Progenitor cell of endocrine pancreas (in vitro differentiated cells): ENCODE measurements around the gene BLOC1S6. TPM values are rescaled to one million over a fixed set of nuclear protein-coding genes. Genes with fewer than 3 reads are reported as not detected.

Source experiments
- DNase-seq: peaks from one replicate; pipeline ENCODE4 v3.0.0; 2021; ENCODE audit warnings: low spot score; ENCODE audit not compliant: unreplicated experiment
- H3K27ac Mint-ChIP-seq: 2 replicates; pipeline ENCODE4 v1.8.0; 2021; ENCODE audit warnings: mild to moderate bottlenecking, moderate library complexity, mixed read lengths
- H3K27me3 Mint-ChIP-seq: 2 replicates; pipeline ENCODE4 v1.8.0; 2021; ENCODE audit warnings: mixed read lengths
- H3K36me3 Mint-ChIP-seq: 2 replicates; pipeline ENCODE4 v1.8.0; 2022; ENCODE audit warnings: mixed read lengths; ENCODE audit not compliant: insufficient read depth
- H3K4me1 Mint-ChIP-seq: 2 replicates; pipeline ENCODE4 v1.8.0; 2021; ENCODE audit warnings: low read depth, mixed read lengths
- H3K4me3 Mint-ChIP-seq: 2 replicates; pipeline ENCODE4 v1.8.0; 2021; ENCODE audit warnings: low read depth, mild to moderate bottlenecking, moderate library complexity, mixed read lengths
- H3K9me3 Mint-ChIP-seq: 2 replicates; pipeline ENCODE4 v1.8.0; 2021; ENCODE audit warnings: low read depth, mixed read lengths
- total RNA-seq: library from RNA; stranded (reverse); gene quantifications from 2 replicates; pipeline ENCODE4 v1.2.1, GENCODE V29; 2021
- TF ChIP-seq, protein P1 (sequence below): fragments of 200-600 bp; sonication (generic); IDR thresholded peaks from one replicate; pipeline ENCODE4 v1.5.0; 2021; ENCODE audit warnings: antibody characterized with exemption, mild to moderate bottlenecking; ENCODE audit not compliant: unreplicated experiment

The BLOC1S6 gene
- total RNA-seq, 1 donor from 2014 or later, result 45.8 TPM

DNA sequence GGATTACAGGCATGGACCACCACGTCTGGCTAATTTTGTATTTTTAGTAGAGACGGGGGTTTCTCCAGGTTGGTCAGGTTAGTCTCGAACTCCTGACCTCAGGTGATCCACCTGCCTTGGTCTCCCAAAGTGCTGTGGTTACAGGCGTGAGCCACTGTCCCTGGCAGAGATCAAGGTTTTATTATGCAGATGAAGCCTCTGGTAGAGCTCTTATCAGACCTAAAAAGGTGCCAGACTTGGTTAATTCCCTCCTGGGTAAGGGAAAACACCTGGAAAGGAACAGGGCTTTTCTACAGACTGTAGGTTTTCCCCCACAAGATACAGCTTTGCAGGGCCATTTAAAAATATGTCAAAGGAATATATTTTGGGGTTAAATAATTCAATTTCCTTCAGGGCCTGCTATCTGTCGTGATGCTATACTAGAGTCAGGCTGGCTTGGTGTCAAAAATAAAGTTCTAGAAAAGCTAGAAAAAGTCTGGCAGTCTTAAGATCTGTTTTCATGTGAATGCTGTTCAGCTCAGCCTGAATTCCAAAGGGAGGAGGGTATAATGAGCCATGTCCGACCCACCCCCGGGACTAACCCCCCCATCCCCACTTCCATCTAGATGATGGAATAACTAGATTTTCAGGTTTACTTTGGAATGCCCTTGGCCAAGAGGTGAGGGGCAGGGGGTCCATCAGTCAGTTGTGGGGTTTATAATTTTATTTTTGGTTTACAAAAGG is 1.9 kb upstream of the BLOC1S6 start:
- H3K36me3 Mint-ChIP-seq, result no peaks in the 10 kb centered on the region
- H3K9me3 Mint-ChIP-seq, result no peaks in the 10 kb centered on the region
- H3K27ac Mint-ChIP-seq, result peak overlapping the region; percentile 100
- TF ChIP-seq, protein P1, sequence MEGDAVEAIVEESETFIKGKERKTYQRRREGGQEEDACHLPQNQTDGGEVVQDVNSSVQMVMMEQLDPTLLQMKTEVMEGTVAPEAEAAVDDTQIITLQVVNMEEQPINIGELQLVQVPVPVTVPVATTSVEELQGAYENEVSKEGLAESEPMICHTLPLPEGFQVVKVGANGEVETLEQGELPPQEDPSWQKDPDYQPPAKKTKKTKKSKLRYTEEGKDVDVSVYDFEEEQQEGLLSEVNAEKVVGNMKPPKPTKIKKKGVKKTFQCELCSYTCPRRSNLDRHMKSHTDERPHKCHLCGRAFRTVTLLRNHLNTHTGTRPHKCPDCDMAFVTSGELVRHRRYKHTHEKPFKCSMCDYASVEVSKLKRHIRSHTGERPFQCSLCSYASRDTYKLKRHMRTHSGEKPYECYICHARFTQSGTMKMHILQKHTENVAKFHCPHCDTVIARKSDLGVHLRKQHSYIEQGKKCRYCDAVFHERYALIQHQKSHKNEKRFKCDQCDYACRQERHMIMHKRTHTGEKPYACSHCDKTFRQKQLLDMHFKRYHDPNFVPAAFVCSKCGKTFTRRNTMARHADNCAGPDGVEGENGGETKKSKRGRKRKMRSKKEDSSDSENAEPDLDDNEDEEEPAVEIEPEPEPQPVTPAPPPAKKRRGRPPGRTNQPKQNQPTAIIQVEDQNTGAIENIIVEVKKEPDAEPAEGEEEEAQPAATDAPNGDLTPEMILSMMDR, result no peak
- peaks cover 24% of the 10 kb centered on the region for H3K4me1 Mint-ChIP-seq
- H3K27me3 Mint-ChIP-seq, result no peaks in the 10 kb centered on the region
- DNase-seq, result no peak
- H3K4me3 Mint-ChIP-seq, result peak overlapping the region; percentile 98

DNA sequence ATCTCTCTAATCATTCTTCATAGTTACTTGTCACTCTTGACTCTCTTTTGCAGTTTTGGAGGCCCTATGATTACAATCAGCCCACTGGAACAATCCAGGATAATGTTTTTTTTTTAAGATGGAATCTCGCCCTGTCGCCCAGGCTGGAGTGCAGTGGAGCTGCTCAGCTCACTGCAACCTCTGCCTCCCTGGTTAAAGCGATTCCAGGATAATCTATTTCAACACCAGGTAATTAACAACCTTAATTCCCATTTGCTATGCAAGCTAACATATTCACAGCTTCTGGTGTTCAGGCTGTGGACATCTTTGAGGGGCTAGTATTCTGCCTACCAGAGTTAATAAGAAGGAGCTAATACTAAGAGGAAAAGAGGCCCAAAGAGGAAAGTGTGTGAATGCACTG is 1.1 kb upstream of the BLOC1S6 start:
- Mint-ChIP-seq H3K27ac (peak overlapping the region; percentile 100), H3K9me3 (no peaks in the 10 kb centered on the region), H3K36me3 (no peaks in the 10 kb centered on the region), H3K4me1 (peaks cover 25% of the 10 kb centered on the region), H3K27me3 (no peaks in the 10 kb centered on the region), H3K4me3 (peak overlapping the region; percentile 98)
- DNase-seq, result no peak
- TF ChIP-seq, protein P1, result no peak

DNA sequence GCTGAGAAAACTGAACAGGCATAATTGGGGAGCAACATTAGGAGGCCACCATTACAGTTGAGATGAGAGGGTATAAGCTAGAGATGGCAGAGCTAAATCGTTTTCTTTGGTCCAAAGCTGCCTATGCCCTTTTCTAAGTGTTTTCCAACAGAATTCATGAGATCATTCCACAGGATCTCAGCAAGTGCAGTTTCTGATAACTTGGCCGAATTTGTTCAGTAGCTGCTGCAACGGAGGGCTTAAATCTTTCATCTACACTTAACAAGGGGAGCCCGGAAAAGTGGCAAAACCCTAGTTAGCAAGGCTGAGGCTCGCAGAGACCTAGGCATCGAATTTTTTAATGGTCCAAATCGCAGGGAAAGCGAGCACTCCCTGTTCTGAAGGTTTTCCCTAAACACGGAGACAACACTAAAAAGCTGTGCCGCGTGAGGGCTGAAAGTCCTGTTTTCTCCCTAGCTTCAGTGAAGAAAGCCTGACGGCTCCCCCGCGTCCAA is 531 bp upstream of the BLOC1S6 start:
- H3K4me1 Mint-ChIP-seq, result peaks cover 28% of the 10 kb centered on the region
- H3K27me3 Mint-ChIP-seq, result no peaks in the 10 kb centered on the region
- no peaks in the 10 kb centered on the region for H3K9me3 Mint-ChIP-seq
- H3K36me3 Mint-ChIP-seq, result no peaks in the 10 kb centered on the region
- TF ChIP-seq, protein P1, result no peak
- H3K4me3 Mint-ChIP-seq, result peak overlapping the region; percentile 98
- no peak for DNase-seq
- peak overlapping the region; percentile 100 for H3K27ac Mint-ChIP-seq

DNA sequence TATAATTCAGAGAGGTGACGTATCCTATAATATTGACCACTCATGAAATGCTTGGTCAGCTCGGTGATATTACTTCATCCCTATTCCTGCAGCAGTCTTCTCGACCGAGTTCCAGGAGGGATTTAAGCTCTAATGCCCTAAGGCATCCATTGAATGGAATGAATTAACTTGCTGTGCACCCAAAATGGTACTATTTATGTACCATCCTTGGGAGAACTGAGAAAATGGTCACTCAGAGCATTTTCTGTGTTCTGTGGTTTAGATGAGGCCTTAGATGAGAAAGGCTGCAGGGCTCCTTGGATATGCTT is 638 bp downstream of the BLOC1S6 start:
- TF ChIP-seq, protein P1, result no peak

GRCh38 chr15:45588219-45588875 is 1.2 kb downstream of the BLOC1S6 start:
- DNase-seq, result no peak
- peak overlapping the region; percentile 98 for H3K4me3 Mint-ChIP-seq
- H3K27me3 Mint-ChIP-seq, result no peaks in the 10 kb centered on the region
- H3K27ac Mint-ChIP-seq, result peak overlapping the region; percentile 100
- H3K4me1 Mint-ChIP-seq, result peaks cover 36% of the 10 kb centered on the region
- no peaks in the 10 kb centered on the region for H3K36me3 Mint-ChIP-seq
- TF ChIP-seq, protein P1, result no peak
- H3K9me3 Mint-ChIP-seq, result no peaks in the 10 kb centered on the region

More for the DNA sequence above, 638 bp downstream of the BLOC1S6 start:
- H3K4me3 Mint-ChIP-seq, result peak overlapping the region; percentile 98
- H3K9me3 Mint-ChIP-seq, result no peaks in the 10 kb centered on the region
- peaks cover 36% of the 10 kb centered on the region for H3K4me1 Mint-ChIP-seq
- DNase-seq, result no peak
- peak overlapping the region; percentile 100 for H3K27ac Mint-ChIP-seq
- no peaks in the 10 kb centered on the region for H3K27me3 Mint-ChIP-seq
- no peaks in the 10 kb centered on the region for H3K36me3 Mint-ChIP-seq
